Gastroesophageal sphincter (tissue), 4 donors: ENCODE measurements around the gene FXYD7. TPM values are rescaled to one million over a fixed set of nuclear protein-coding genes. Genes with fewer than 3 reads are reported as not detected.
A peak's percentile ranks its signal among the peaks of the same experiment; 100 is the strongest.

Source experiments
- ATAC-seq: fragments of 150-250 bp; one replicate; pipeline ENCODE4 v1.9.1; 2016; ENCODE audit warnings: mild to moderate bottlenecking, moderate library complexity
- H3K27ac ChIP-seq, 4 donors: fragments of 200-600 bp; sonication (generic) in 3 of 4; 1 replicate in 3 of 4; 2 replicates in 1 of 4; pipeline ENCODE4 v1.5.1; 2016 to 2019
- H3K27me3 ChIP-seq: fragments of 200-600 bp; sonication (generic); one replicate; pipeline ENCODE4 v1.5.1; 2019
- H3K36me3 ChIP-seq, 2 donors: fragments of 200-600 bp; sonication (generic); one replicate each; pipeline ENCODE4 v1.5.1; 2019; ENCODE audit warnings: control low read depth in 1 of 2
- H3K4me1 ChIP-seq, 3 donors: fragments of 200-600 bp; sonication (generic); 1 replicate in 2 of 3; 2 replicates in 1 of 3; pipeline ENCODE4 v1.5.1; 2016 to 2019; ENCODE audit warnings: control low read depth in 2 of 3
- H3K4me3 ChIP-seq, 2 donors: fragments of 200-600 bp; sonication (generic); one replicate each; pipeline ENCODE4 v1.5.1; 2019; ENCODE audit warnings: mild to moderate bottlenecking in 1 of 2, moderate library complexity in 1 of 2
- H3K9me3 ChIP-seq, 3 donors: fragments of 200-600 bp; sonication (generic); one replicate each; pipeline ENCODE4 v1.5.1; 2017 to 2019; ENCODE audit warnings: control low read depth in 2 of 3
- CTCF ChIP-seq, 4 experiments: fragments of 200-600 bp in 2 of 4; fragments of 450-650 bp in 2 of 4; sonication (generic) in 1 of 4; IDR thresholded peaks; one replicate each; pipeline ENCODE4 v1.5.1; 2017 to 2019; ENCODE audit warnings: antibody characterized with exemption in 4 of 4, mild to moderate bottlenecking in 2 of 4, moderate library complexity in 2 of 4
- EP300 ChIP-seq: sonication (generic); formaldehyde crosslinking; IDR thresholded peaks from one replicate; pipeline ENCODE4 v1.6.1; 2017; ENCODE audit warnings: antibody characterized with exemption, mild to moderate bottlenecking
- POLR2A ChIP-seq, 2 donors: fragments of 450-650 bp; IDR thresholded peaks; one replicate each; pipeline ENCODE4 v1.6.1; 2017; ENCODE audit warnings: antibody characterized with exemption in 2 of 2, mild to moderate bottlenecking in 2 of 2, moderate library complexity in 1 of 2
- POLR2AphosphoS5 ChIP-seq: sonication (generic); formaldehyde crosslinking; IDR thresholded peaks from one replicate; pipeline ENCODE4 v1.6.1; 2017; ENCODE audit warnings: antibody characterized with exemption
- WGBS, 2 donors: methylation state at CpG; one replicate each; pipeline ENCODE4 v1.1.5; 2018; ENCODE audit warnings: low coverage in 1 of 2; 5-methylcytosine and 5-hydroxymethylcytosine counted together
- total RNA-seq, 4 donors: library from RNA; depleted of rRNA; stranded (reverse); fragments of >200 nt; gene quantifications; one replicate each; pipeline ENCODE4 v1.1.0, GENCODE V29; 2016

The FXYD7 gene
- total RNA-seq, 4 donors from 2014 or later = not detected

- no peak for ATAC-seq
- H3K27ac ChIP-seq = peak overlapping the region in 3 of 4 donors; percentile 66 to 82 (median 82)
- H3K9me3 ChIP-seq = no peaks in the 10 kb centered on the region
Measured at GRCh38 chr19:35155441-35155840, 12.4 kb downstream of the FXYD7 start.

GRCh38 chr19:35155981-35156672 lies 13.1 kb downstream of the FXYD7 start:
- peaks cover 0 to 39% (median 8%) of the 10 kb centered on the region in 3 donors for H3K4me1 ChIP-seq
- H3K9me3 ChIP-seq = no peaks in the 10 kb centered on the region
- H3K27me3 ChIP-seq = peaks cover 77% of the 10 kb centered on the region
- no peak for TF ChIP-seq POLR2AphosphoS5
- TF ChIP-seq CTCF (IDR thresholded peaks at IDR 0.05) = no peak
- no peak for TF ChIP-seq POLR2A (IDR thresholded peaks at IDR 0.05)
- WGBS, 2 donors = 84 to 87% methylated on average over 5 of the region's 6 CpGs
- no peak for ATAC-seq
- H3K27ac ChIP-seq = peak overlapping the region in 2 of 4 donors; percentile 82
- H3K36me3 ChIP-seq = peaks cover 0 to 39% of the 10 kb centered on the region in 2 donors
- peak overlapping the region in 1 of 2 donors; percentile 62 for H3K4me3 ChIP-seq

More at GRCh38 chr19:35155441-35155840, 12.4 kb downstream of the FXYD7 start:
- 20 to 30% methylated on average over 2 to 4 of the region's 17 CpGs for WGBS, 2 donors
- Histone ChIP-seq H3K4me3 (peak overlapping the region; percentile 33 to 62), H3K36me3 (peaks cover 0 to 32% of the 10 kb centered on the region in 2 donors), H3K27me3 (peaks cover 84% of the 10 kb centered on the region), H3K4me1 (peaks cover 0 to 39% (median 8%) of the 10 kb centered on the region in 3 donors)
- no peak for TF ChIP-seq CTCF (IDR thresholded peaks at IDR 0.05)

- peaks cover 0 to 44% of the 10 kb centered on the region in 2 donors for H3K36me3 ChIP-seq
- WGBS, 2 donors = 71 to 82% methylated on average over 5 to 7 of the region's 7 CpGs
- no peak for ATAC-seq
Measured at GRCh38 chr19:35156673-35157014, 13.6 kb downstream of the FXYD7 start.

GRCh38 chr19:35157431-35157830 lies 14.4 kb downstream of the FXYD7 start:
- H3K4me1 ChIP-seq = peaks cover 0 to 35% (median 8%) of the 10 kb centered on the region in 3 donors
- H3K9me3 ChIP-seq = peaks cover 0 to 13% (median 0%) of the 10 kb centered on the region in 3 donors
- peaks cover 64% of the 10 kb centered on the region for H3K27me3 ChIP-seq
- peaks cover 0 to 52% of the 10 kb centered on the region in 2 donors for H3K36me3 ChIP-seq
- no peak overlapping the region for H3K27ac ChIP-seq
- H3K4me3 ChIP-seq = no peak overlapping the region
- ATAC-seq = no peak
- 91% methylated on average over 4 of the region's 4 CpGs; no CpG with 5 or more reads in 1 of the 2 donors for WGBS, 2 donors
- TF ChIP-seq POLR2A (IDR thresholded peaks at IDR 0.05) (no peak), CTCF (IDR thresholded peaks at IDR 0.05) (no peak), POLR2AphosphoS5 (no peak), EP300 (no peak)

More at GRCh38 chr19:35156673-35157014, 13.6 kb downstream of the FXYD7 start:
- Histone ChIP-seq H3K27ac (no peak overlapping the region), H3K27me3 (peaks cover 72% of the 10 kb centered on the region), H3K4me1 (peaks cover 0 to 39% (median 8%) of the 10 kb centered on the region in 3 donors), H3K9me3 (peaks cover 0 to 5% (median 0%) of the 10 kb centered on the region in 3 donors), H3K4me3 (no peak overlapping the region)
- TF ChIP-seq EP300 = no peak
- TF ChIP-seq POLR2AphosphoS5 = no peak
- TF ChIP-seq CTCF (IDR thresholded peaks at IDR 0.05) = no peak
- TF ChIP-seq POLR2A (IDR thresholded peaks at IDR 0.05) = no peak

GRCh38 chr19:35159606-35160005 lies 16.6 kb downstream of the FXYD7 start:
- Histone ChIP-seq H3K36me3 (peaks cover 0 to 74% of the 10 kb centered on the region in 2 donors), H3K4me3 (no peak overlapping the region), H3K27me3 (peaks cover 48% of the 10 kb centered on the region), H3K27ac (no peak overlapping the region), H3K4me1 (peaks cover 0 to 18% (median 0%) of the 10 kb centered on the region in 3 donors), H3K9me3 (peaks cover 0 to 34% (median 0%) of the 10 kb centered on the region in 3 donors)
- no peak for TF ChIP-seq EP300
- TF ChIP-seq POLR2AphosphoS5 = no peak
- no peak for TF ChIP-seq POLR2A (IDR thresholded peaks at IDR 0.05)
- TF ChIP-seq CTCF (IDR thresholded peaks at IDR 0.05) = no peak
- WGBS, 2 donors = 83 to 100% methylated on average over 4 to 8 of the region's 8 CpGs
- no peak for ATAC-seq
